GM12878 (cell line): Measurements from ENCODE around the gene PRKCQ.

Experiments
- CTCF ChIP-seq, 3 experiments: IDR thresholded peaks in 2 of 3; conservative IDR thresholded peaks in 1 of 3; 2 replicates each; pipeline ENCODE4 v1.5.1; 2011; ENCODE audit warnings: low read depth in 3 of 3, low read length in 3 of 3, mild to moderate bottlenecking in 3 of 3, control low read depth in 2 of 3, moderate library complexity in 2 of 3, inconsistent platforms in 1 of 3, mixed read lengths in 1 of 3; ENCODE audit not compliant: control insufficient read depth in 2 of 3, insufficient read depth in 1 of 3; ENCODE audit errors: extremely low read depth in 1 of 3
- EZH2 ChIP-seq: IDR thresholded peaks from 2 replicates; pipeline ENCODE4 v1.6.1; 2012; ENCODE audit warnings: low read depth, mild to moderate bottlenecking, control low read depth, inconsistent platforms, low read length, borderline replicate concordance; ENCODE audit not compliant: control insufficient read depth
- GABPA ChIP-seq: IDR thresholded peaks from 2 replicates; pipeline ENCODE4 v1.6.1; 2014; ENCODE audit warnings: antibody characterized with exemption, low read depth, mild to moderate bottlenecking, inconsistent platforms
- NBN ChIP-seq: fragments of 450-650 bp; IDR thresholded peaks from 2 replicates; pipeline ENCODE4 v1.6.1; 2016
- POLR2A ChIP-seq: IDR thresholded peaks from 2 replicates; pipeline ENCODE4 v1.6.1; 2011; ENCODE audit warnings: low read depth, mild to moderate bottlenecking, low read length
- SP1 ChIP-seq: IDR thresholded peaks from one replicate; pipeline ENCODE4 v1.6.1; 2011; ENCODE audit warnings: low read depth, low read length
- TCF12 ChIP-seq: IDR thresholded peaks from 2 replicates; pipeline ENCODE4 v1.6.1; 2011; ENCODE audit warnings: low read depth, mild to moderate bottlenecking, low read length
- TF ChIP-seq, protein P1 (sequence below): IDR thresholded peaks from 2 replicates; pipeline ENCODE4 v1.6.1; 2011; ENCODE audit warnings: borderline replicate concordance, low read depth, mild to moderate bottlenecking, moderate library complexity, mixed read lengths, low read length; ENCODE audit not compliant: insufficient read depth; ENCODE audit errors: extremely low read length
- TF ChIP-seq, protein P2 (sequence below): fragments of 450-650 bp; IDR thresholded peaks from 2 replicates; pipeline ENCODE4 v1.6.1; 2017; ENCODE audit warnings: borderline replicate concordance

DNA sequence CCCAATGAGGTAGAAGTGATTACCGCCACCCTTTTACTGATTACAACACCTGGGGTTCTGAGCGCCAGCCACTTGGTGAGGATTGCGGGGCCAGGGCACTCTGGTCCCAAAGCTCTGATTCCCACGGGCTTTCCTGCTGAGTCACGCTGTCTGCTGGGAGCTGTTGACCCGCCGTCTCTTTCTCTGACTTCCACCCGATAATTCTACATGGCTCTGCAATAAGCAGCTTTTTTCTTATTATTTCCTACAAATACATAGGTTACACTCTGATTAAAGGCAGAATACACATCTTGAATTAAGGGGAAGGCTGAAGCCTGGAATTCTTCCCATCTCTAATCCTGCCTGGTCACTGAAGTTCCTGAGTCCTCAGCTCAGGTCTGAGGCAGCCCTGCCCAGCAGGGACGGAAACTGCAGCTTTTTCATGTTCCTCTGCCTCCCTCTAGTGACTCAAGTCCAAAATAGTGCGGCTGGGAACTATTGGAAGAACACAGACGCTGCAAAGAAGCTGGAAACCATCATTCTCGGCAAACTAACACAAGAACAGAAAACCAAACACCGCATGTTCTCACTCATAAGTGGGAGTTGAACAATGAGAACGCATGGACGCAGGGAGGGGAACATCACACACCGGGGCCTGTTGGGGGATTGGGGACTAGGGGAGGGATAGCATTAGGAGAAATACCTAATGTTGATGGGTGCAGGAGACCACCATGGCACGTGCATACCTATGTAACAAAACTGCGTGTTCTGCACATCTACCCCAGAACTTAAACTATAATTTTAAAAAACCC lies 178.3 kb downstream of the PRKCQ start:
- TF ChIP-seq CTCF (IDR thresholded peaks at IDR 0.05 in 2 of 3, conservative IDR thresholded peaks at IDR 0.05 in 1 of 3; ENCODE audit: control insufficient read depth in 2 of 3, extremely low read depth in 1 of 3, insufficient read depth in 1 of 3, low read depth in 3 of 3, low read length in 3 of 3) (peak; percentile 69 to 88 (median 77)), SP1 (no peak), NBN (0 out of 2 replicates have a peak, but pooled peaks have one; percentile 19), GABPA (no peak), EZH2 (no peak), POLR2A (no peak), TCF12 (no peak)
- TF ChIP-seq, protein P1, sequence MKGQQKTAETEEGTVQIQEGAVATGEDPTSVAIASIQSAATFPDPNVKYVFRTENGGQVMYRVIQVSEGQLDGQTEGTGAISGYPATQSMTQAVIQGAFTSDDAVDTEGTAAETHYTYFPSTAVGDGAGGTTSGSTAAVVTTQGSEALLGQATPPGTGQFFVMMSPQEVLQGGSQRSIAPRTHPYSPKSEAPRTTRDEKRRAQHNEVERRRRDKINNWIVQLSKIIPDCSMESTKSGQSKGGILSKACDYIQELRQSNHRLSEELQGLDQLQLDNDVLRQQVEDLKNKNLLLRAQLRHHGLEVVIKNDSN, result no peak
- TF ChIP-seq, protein P2, sequence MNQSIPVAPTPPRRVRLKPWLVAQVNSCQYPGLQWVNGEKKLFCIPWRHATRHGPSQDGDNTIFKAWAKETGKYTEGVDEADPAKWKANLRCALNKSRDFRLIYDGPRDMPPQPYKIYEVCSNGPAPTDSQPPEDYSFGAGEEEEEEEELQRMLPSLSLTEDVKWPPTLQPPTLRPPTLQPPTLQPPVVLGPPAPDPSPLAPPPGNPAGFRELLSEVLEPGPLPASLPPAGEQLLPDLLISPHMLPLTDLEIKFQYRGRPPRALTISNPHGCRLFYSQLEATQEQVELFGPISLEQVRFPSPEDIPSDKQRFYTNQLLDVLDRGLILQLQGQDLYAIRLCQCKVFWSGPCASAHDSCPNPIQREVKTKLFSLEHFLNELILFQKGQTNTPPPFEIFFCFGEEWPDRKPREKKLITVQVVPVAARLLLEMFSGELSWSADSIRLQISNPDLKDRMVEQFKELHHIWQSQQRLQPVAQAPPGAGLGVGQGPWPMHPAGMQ, result no peak
